T-helper 2 cell treated with Interferon-gamma antibody and Interleukin-4, amounts not matched to agents 100 ng/mL and 5 ng/mL, for 36 hours (primary cell): Measurements from ENCODE around the gene MAGEA9. TPM values are rescaled to one million over a fixed set of nuclear protein-coding genes. Genes with fewer than 3 reads are reported as not detected.
"Not testable (repeated sequence)": the region's sequence is repeated elsewhere in the genome, so short reads cannot be mapped to it uniquely, and the experiment has no call there.

Experiments used
- intact Hi-C: fragments of 100-400 bp; cut with micrococcal nuclease; formaldehyde crosslinking; loops from one replicate; pipeline ENCODE4 v1.15.1; 2023
- total RNA-seq: library from RNA; stranded (reverse); gene quantifications from 2 replicates; pipeline ENCODE4 v1.2.3, GENCODE V29; 2022

MAGEA9 gene, protein sequence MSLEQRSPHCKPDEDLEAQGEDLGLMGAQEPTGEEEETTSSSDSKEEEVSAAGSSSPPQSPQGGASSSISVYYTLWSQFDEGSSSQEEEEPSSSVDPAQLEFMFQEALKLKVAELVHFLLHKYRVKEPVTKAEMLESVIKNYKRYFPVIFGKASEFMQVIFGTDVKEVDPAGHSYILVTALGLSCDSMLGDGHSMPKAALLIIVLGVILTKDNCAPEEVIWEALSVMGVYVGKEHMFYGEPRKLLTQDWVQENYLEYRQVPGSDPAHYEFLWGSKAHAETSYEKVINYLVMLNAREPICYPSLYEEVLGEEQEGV
- total RNA-seq = not detected in 2 replicates

DNA sequence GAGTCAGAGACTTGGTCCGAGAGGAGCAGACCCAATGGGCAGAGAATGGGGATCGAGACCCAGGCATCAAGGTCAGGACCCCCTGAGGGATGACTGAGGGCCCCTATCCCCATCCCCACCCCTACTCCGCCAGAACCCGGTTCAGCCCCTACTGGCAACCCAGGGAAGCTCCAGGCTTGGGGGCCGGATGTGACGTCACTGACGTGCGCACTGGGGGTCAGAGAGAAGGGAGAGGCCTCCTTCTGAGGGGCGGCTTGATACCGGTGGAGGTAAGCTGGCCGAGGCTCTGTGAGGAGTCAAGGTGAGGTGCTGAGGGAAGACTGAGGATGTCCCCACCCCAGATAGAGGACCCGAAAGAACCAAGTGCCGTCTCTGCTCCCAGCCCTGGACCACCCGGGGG lies at the start of gene MAGEA9:
Gene MAGEA9 (plus strand): TSS at position 204 of the 400 bp plus-strand sequence. CDS start 4,281 bp downstream, outside the sequence.
- intact Hi-C loops = not testable (repeated sequence)

DNA sequence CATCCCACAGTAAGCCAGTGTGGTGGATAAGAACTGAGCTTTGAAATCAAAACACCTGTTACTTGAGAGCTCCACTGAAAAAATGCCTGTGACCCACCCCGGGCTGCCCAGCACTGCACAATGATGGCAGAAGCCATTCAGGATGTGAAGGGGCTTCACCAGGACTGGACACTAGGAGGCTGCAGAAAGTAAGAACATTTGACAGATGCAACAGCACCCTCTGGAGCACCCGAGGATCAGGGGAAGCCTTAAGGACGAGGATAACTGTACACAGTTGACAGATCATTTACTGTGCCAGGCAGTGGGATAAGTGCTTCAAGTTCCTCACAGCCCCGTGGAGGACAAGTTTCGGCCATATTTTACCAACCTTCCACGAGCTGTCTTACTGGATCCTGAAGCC lies 39.5 kb upstream of the MAGEA9 start:
- intact Hi-C loops = not testable (repeated sequence)

DNA sequence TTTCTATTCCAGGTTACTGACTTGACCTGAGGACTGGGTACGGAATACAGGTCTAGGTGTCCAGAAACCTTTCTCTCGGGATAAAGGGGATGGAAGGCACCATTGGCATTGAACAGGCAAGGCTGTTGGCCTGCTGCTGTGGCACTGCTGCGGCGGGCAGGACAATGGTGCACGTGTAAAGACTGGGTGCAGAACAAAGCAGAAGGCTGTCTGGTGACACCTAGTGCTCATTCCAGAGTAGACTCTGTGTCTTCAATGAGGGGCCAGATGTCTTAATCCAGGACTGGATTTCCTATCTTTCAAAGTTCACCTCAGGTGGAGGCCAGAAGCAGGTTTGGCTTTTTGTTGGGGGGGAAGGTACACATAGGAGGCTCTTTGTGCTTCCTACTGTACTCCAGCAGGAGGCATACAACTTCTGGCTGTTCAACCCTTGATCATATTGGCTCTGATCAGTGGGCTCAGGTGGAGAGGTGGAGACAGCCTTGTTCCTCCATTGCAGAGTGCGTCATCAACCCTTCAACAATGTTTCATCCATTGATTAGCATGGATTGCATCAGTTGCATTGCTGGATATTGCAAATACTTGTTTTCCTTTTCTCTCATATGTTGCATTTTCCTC lies 35.2 kb upstream of the MAGEA9 start:
- intact Hi-C loops = not testable (repeated sequence)

DNA sequence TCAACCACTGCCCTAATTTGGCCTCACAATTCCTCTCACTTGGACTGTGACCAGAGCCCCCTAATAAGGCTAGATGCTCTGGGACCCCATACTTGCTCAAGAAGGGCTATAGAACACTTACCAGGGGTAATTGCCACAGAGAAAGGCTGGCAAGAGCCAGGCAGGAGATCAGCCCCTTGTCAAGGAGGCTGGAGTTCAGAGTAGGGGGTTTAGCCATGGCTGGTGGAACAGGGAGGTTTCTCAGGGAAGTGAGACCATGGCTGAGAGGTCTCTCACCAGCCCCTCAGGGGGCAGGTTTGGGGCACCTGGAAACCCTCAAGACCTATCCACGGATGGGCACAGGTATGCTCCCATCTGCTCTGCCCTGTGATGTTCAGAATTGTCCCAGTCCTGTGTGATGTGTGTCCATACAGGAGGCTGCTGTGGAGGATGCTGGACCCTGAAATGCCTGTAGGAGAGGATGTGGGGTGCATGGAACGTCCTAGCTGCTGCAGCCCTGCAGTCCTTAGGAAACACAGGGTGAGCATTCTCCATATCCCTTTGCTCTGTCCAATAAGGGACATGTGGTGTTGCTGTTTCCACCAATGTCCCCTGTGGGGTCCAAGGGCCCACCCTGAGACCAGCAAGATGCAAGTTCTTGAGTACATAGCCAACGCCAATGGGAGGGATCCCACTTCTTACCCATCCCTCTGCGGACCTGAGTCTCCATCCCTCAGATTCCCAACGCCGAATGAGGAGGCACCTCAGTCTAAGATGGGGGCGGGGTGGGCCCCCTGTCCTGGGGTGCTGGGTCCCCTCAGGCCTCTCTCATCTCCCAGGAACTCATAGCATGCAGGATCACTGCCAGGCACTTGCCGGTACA lies 24.3 kb upstream of the MAGEA9 start:
- intact Hi-C loops = no loop called here

DNA sequence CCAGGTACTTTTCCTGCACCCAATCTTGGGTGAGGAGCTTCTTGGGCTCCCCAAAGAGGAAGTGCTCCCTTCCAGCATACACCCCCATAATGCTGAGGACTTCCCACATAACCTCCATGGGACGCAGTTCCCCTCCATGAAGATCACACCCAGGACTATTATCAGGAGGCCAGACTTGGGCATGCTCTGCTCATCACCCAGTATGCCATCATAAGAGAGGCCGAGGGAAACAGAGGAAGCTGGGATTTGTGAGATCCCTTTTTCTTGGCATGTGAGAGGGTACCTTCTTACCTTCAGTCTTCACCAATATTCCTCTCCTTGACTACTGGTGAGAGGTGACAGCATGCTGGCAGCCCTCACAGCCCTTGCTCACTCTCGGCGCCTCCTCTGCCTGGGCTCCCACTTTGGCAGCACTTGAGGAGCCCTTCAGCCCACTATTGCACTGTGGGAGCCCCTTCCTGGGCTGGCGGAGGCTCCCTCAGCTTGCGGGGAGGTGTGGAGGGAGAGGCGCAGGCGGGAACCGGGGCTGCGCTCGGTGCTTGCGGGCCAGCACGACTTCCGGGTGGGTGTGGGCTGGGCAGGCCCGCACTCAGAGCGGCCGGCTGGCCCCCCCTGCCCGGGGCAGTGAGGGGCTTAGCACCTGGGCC lies 23.5 kb upstream of the MAGEA9 start:
- intact Hi-C loops = no loop called here

DNA sequence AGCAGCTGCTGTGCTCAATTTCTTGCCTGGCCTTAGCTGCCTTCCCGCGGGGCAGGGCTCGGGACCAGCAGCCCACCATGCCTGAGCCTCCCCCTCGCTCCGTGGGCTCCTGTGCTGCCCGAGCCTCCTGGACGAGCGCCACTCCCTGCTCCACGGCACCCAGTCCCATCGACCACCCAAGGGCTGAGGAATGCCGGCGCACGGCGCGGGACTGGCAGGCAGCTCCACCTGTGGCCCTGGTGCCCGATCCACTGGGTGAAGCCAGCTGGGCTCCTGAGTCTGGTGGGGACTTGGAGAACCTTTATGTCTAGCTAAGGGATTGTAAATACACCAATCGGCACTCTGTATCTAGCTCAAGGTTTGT lies 23.0 kb upstream of the MAGEA9 start:
- intact Hi-C loops = not testable (repeated sequence)

DNA sequence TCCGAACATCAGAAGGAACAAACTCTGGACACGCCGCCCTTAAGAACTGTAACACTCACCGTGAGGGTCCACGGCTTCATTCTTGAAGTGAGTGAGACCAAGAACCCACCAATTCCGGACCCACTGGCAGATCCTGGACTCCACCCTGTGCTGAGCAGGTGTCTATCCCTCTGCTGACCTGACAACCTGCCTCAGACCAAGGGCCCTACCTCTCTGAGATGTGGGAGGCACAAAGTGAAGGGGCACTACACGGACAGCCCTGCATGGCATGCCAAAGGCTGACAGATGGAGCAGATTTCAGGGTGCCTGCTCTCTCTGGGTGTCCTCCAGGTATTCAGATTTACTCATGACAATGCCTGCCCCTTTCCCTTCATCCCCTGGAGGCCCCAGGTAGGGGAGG lies 21.9 kb upstream of the MAGEA9 start:
- intact Hi-C loops = no loop called here

DNA sequence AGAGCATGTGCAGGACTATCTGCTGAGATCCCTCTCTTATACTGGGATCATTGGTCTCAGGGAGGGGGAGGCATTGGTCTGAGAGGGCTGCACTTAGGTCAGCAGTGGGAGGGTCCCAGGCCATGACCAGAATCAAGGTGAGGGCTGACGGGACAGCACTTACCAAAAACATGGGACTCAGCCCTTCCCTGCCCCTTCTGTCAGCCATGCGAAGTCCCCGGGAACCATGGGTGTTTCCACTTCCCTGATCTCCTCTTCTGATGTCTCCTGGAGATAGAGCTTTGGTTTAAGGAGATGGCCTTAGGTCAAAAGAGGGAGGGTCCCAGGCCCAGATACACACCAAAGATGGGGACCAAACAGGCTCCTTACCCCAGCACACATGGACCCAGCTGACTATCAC lies 20.8 kb upstream of the MAGEA9 start:
- intact Hi-C loops = no loop called here

DNA sequence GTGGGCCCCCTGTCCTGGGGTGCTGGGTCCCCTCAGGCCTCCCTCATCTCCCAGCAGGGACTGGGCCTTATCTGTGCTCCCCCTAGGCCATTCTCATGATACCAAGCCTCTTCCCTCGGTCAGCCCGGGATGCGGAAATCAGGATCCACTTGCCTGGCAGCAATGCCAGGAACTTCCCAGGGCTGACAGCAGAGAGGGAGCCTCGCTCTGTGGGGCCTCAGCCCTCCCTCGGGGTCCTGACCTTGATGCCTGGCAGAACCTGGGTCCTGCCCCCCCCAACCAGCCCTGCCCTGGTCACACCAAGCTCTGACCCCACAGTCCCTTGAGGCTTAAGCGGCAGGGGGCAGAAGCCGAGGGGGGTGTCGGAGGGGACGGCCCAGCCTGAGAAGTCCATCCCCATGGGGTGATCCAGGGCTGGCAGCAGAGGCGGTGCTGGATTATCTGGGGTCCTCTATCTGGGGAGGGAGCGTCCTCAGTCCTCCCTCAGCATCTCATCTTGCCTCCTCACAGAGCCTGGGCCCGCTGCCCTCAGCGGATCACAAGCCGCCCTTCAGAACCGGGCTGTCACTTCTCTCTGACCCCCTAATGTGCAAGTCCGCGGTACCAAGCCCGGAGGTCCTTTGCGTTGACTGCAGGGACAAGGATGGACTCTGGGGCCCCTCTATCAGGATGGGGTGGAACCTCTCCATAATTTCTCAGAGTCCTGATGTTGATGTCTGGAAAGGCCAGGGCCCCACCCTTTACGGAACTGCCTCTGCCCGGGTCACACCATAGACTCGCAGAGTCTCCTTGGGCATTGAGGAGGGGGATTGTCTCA lies 19.7 kb upstream of the MAGEA9 start:
- intact Hi-C loops = not testable (repeated sequence)

DNA sequence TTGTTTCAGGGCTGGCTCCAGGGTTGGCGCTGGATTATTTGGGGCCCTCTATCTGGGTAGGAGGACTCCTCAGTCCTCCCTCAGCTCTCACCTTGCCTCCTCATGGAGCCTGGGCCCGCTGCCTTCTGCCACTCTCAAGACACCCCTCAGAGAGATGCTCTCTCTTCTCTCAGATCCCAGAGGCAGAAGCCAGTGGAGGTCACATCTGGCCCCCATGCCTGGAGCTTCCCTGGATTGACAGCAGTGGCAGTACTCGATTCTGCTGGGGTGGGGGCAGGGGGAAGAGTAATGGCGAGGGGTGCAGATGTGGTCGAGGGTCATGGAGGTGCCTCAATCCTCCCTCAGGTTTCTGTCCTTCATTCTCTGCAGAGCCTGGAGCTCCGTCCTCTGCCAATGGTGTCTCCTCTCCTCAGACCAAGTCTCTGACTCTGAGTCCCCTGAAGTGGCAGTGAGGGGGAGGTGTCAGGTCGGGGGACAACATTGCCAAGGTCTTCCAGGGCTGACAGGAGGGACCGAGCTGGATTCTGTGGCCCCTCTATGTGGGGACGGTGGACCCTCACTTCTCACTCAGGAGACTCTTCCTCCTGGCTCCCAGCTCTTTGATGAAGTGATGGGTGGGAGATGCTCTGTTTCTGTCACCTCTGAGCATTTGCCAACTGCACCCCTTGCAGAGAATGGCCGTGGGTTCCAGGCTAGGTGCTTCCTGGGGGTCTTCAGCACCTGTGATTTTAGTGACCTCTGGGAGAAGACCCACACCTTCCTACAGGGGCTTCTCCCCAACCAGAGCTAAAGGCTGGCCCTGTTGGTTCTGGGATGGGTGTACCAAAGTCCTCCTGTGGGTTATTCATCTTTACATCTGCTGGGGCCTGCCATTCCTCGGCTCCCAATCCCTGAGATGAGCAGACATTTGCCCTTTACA lies 18.8 kb upstream of the MAGEA9 start:
- intact Hi-C loops = no loop called here

DNA sequence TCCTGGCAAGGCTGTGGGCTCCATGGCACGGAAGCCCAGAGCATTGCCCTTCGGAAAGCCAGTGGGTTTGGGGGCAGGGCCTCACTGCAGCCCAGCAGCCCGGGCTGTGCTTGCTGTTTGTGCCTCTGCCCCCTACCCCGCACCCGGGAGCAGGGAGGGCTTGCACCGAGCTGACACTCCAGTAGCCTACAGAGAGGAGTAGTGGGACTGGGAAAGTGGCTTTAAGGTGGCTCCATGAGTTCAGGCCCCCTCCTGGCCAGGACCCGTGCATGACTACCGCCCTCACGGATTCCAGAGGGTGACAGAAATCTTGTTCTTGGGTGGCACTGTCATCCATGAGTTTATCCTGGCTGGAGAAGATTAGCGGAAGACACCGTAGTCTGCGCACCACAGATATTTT lies 11.4 kb upstream of the MAGEA9 start:
- intact Hi-C loops = not testable (repeated sequence)

DNA sequence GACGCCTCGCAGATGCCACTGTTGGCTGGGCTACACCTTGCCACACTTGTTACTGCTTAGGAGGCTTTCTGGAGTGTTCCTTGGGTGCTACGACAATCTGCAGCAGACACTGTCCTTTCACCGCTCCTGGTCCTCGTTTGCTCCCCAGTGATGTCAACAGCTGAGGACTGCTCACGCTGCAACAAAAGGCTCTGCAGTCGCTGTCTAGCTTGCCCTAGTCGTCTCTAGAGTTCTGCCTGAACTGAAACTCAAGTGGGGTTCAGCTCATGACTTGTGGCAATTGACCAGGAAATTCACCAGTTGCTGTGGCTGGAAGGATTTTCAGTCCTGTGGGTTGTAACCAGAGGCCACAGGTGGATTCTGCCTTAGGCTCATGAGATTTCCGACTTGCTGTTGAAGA lies 8.7 kb upstream of the MAGEA9 start:
- intact Hi-C loops = not testable (repeated sequence)

DNA sequence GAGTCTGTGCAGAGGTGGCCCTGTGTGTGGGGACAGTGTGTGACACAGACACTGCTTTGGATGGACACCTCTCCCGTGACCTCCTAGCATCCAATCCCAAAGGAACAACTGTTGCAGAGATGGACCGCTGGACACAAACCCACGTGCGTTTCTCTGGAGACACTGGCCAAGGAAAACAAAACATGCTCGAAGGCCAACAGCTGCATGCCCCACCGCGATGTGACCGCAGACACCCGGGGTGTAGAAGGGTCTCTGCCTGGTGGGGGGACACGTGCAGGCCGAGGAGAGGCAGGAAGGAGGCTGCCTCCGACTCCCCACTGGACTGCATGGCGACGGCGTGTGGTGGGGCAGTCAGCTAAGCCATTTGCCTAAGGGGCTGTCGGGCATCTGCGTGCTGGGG lies 8.0 kb upstream of the MAGEA9 start, which contains the start of gene HSFX1:
Gene HSFX1 (plus strand): TSS at position 301 of the 400 bp plus-strand sequence. CDS start 614 bp downstream, outside the sequence.
- intact Hi-C loops = not testable (repeated sequence)

DNA sequence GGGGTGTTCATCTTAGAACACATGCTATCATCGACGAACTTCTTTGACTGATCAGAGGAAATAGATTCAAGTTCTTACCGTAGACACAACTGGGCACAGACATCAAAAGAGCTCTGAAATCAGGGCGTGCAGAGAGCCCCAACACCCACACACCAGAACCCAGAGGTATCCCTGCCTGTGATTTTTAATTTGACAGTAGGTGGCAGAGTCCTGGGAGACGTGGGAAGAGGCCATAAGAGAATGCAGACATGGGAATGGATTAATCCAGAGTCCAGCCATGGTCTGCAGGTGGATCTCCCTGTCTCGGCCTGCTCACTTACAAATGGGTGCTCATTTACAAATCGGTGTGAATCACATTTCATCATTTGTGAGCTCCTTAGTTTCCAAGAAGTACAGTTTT lies 3.7 kb upstream of the MAGEA9 start:
- intact Hi-C loops = not testable (repeated sequence)

DNA sequence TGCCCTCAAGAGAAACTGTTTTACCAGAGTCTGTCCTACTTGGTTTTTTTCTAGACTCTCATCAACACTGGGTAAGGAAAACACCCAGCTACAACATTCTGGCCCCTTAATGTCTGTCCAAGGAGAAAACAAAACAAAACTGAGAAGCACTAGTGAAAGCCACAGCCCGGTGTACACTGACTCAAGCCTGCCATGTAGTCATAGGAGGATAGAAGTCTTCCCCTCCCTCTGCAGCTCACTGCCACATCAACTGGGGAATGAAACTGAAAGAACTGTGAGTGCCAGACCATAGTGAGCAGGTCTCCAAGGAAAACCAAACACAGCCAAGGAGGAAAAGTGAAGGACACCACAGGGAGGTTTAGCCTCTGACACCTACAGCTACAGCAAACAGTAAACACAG lies 13.8 kb downstream of the MAGEA9 start:
- intact Hi-C loops = not testable (repeated sequence)

DNA sequence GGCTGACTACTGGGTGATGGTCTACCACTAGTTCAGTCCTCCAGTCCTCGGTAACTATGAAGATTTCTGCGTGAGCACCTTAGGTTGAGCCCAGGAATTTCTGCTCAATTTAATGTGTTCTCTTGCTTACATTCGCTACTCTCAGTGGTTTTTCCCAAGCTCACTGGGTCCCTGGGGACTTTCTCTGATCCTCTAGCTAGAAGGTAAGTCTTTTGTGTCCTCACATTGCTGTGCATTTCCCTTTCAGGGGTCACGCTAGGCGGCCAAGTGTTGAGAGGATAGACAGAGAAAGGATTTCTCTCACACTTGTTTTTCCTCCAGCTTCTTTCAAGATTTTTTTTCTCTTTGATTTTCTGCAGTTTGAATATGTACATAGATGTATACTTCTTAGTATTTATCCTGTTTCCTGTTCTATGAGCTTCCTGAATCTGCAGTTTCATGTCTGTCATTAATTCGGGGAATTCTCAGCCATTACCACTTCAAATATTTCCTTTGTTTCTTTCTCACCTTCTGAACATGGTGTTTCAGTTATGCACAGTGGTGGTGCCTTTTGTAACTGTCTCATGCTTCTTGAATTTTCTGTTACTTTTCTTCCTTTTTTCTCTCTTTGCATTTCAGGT lies 17.5 kb downstream of the MAGEA9 start:
- intact Hi-C loops = no loop called here

DNA sequence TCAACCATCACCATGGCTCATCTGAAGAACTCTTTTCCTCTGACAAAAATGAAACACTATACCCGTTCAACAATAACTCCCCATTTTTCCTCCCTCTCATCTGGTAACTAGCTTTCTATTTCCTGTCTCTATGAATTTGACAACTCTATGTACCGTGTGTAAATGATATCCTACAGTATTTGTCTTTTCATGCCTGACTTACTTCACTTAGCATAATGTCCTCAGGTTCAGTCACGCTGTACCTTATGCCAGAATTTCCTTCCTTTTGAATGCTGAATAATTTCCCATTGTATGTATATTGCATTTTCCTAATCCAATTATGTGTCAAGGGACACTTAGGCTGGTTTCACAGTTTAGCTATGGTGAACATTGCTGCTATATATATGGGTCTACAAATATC lies 18.2 kb downstream of the MAGEA9 start:
- intact Hi-C loops = no loop called here

DNA sequence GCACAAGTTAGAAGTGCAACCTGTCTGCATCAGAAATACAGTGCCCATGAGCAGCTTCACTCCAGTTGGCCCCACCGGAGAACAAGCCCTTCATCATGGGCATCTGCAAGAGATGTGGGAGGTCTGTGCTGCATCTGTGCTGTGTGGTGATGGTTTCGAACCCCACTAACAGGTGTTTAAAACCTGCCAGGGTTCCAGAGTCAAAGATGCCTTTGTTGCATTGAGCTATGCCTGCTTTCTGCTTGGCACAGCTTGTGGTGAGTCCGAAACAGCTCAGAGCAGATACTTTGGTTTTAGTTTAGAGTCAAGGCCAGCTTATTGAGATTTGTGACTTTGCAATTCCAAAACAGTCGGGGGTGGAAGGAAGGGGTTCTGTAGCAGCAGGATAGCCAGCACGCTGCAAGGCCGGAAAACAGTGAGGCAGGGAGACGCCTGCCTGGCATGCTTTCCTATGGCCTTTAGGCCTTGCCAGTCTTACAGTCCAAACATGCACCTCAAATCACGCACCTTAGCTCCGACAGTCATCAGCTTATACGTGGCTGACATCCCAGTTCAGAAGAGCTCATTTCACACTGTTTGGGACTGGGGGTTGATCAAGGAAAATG lies 21.8 kb downstream of the MAGEA9 start:
- intact Hi-C loops = no loop called here

DNA sequence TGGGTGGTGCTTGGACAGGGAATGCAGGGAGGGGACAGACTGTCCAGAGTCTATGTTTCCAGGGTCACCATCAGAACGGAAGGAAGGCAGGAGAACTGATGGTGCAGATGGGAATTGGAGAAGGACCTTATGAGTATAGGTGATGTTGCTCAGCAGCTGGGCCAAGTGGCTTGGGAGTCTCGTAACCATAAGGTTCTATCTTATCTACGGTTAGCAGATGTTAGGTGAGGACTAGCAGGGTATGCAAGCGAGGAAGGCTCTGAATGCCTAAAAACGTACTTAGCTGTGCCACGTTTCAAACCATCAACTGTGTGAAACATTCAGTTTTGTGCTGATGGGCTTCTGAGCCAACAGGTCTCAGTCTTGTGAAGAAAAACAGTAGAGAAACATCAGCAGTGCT lies 22.4 kb downstream of the MAGEA9 start:
- intact Hi-C loops = no loop called here
